Measurements from ENCODE around the gene CHCHD6.

DNA sequence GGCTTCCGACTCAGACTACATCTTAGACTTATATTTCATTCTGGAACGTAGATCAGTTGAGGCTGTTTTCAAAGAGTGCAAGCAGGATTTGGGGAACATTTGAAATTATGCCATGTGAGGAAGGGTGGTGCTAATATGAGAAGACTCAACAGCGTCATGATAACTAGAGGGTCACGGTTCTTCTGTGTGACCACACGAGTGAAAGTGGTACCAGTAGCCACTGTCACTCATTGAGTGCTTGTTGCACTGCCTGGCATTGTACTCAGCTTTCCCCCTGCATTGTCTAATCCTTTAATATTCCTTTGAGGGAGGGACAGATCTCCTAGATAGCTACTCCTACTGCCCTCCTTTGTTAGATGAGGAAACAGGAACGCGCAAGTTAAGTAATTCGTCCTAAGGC is 197.6 kb downstream of the CHCHD6 start:
- TF ChIP-seq EP300 (conservative IDR thresholded peaks at IDR 0.05; ENCODE audit: poor library complexity, severe bottlenecking): no peak
- TF ChIP-seq, protein P1, sequence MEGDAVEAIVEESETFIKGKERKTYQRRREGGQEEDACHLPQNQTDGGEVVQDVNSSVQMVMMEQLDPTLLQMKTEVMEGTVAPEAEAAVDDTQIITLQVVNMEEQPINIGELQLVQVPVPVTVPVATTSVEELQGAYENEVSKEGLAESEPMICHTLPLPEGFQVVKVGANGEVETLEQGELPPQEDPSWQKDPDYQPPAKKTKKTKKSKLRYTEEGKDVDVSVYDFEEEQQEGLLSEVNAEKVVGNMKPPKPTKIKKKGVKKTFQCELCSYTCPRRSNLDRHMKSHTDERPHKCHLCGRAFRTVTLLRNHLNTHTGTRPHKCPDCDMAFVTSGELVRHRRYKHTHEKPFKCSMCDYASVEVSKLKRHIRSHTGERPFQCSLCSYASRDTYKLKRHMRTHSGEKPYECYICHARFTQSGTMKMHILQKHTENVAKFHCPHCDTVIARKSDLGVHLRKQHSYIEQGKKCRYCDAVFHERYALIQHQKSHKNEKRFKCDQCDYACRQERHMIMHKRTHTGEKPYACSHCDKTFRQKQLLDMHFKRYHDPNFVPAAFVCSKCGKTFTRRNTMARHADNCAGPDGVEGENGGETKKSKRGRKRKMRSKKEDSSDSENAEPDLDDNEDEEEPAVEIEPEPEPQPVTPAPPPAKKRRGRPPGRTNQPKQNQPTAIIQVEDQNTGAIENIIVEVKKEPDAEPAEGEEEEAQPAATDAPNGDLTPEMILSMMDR (IDR thresholded peaks at IDR 0.05; ENCODE audit: poor library complexity, severe bottlenecking): no peak
- no peak for TF ChIP-seq POLR2AphosphoS5 (IDR thresholded peaks at IDR 0.05)
- TF ChIP-seq, protein P2, sequence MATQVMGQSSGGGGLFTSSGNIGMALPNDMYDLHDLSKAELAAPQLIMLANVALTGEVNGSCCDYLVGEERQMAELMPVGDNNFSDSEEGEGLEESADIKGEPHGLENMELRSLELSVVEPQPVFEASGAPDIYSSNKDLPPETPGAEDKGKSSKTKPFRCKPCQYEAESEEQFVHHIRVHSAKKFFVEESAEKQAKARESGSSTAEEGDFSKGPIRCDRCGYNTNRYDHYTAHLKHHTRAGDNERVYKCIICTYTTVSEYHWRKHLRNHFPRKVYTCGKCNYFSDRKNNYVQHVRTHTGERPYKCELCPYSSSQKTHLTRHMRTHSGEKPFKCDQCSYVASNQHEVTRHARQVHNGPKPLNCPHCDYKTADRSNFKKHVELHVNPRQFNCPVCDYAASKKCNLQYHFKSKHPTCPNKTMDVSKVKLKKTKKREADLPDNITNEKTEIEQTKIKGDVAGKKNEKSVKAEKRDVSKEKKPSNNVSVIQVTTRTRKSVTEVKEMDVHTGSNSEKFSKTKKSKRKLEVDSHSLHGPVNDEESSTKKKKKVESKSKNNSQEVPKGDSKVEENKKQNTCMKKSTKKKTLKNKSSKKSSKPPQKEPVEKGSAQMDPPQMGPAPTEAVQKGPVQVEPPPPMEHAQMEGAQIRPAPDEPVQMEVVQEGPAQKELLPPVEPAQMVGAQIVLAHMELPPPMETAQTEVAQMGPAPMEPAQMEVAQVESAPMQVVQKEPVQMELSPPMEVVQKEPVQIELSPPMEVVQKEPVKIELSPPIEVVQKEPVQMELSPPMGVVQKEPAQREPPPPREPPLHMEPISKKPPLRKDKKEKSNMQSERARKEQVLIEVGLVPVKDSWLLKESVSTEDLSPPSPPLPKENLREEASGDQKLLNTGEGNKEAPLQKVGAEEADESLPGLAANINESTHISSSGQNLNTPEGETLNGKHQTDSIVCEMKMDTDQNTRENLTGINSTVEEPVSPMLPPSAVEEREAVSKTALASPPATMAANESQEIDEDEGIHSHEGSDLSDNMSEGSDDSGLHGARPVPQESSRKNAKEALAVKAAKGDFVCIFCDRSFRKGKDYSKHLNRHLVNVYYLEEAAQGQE (IDR thresholded peaks at IDR 0.05; ENCODE audit: borderline replicate concordance): no peak
- TF ChIP-seq TAF1 (IDR thresholded peaks at IDR 0.05; ENCODE audit: low read depth): no peak

Data from neural cell (in vitro differentiated cells).